Neural cell (in vitro differentiated cells): Measurements from ENCODE around the gene LCP2.

Experiments
- CTCF ChIP-seq: fragments of 450-650 bp; IDR thresholded peaks from 2 replicates; pipeline ENCODE4 v1.5.1; 2014; ENCODE audit warnings: antibody characterized with exemption, mild to moderate bottlenecking, moderate library complexity; ENCODE audit not compliant: poor library complexity, severe bottlenecking
- EP300 ChIP-seq: fragments of 450-650 bp; conservative IDR thresholded peaks from 2 replicates; pipeline ENCODE4 v1.6.1; 2014; ENCODE audit warnings: antibody characterized with exemption, mild to moderate bottlenecking, moderate library complexity; ENCODE audit not compliant: poor library complexity, severe bottlenecking
- EZH2 ChIP-seq: fragments of 200-600, 300-800 bp; shearing (Covaris generic), sonication (generic); IDR thresholded peaks from 2 replicates; pipeline ENCODE4 v1.6.1; 2014; ENCODE audit warnings: antibody characterized with exemption, low read length, borderline replicate concordance, mild to moderate bottlenecking; ENCODE audit not compliant: insufficient read depth, poor library complexity, severe bottlenecking
- MXI1 ChIP-seq: fragments of 450-650 bp; conservative IDR thresholded peaks from 2 replicates; pipeline ENCODE4 v1.6.1; 2014; ENCODE audit warnings: antibody characterized with exemption, mild to moderate bottlenecking; ENCODE audit not compliant: poor library complexity, severe bottlenecking
- RAD21 ChIP-seq: fragments of 450-650 bp; conservative IDR thresholded peaks from 2 replicates; pipeline ENCODE4 v1.6.1; 2014; ENCODE audit warnings: antibody characterized with exemption, mild to moderate bottlenecking, moderate library complexity
- SMC3 ChIP-seq: fragments of 450-650 bp; conservative IDR thresholded peaks from 2 replicates; pipeline ENCODE4 v1.6.1; 2014; ENCODE audit warnings: antibody characterized with exemption, mild to moderate bottlenecking, moderate library complexity; ENCODE audit not compliant: poor library complexity
- TAF1 ChIP-seq: IDR thresholded peaks from 2 replicates; pipeline ENCODE4 v1.6.1; 2012; ENCODE audit warnings: low read depth

GRCh38 chr5:170330568-170331054 is 33.0 kb upstream of the LCP2 start:
- no peak for TF ChIP-seq CTCF
- no peak for TF ChIP-seq SMC3
- no peak for TF ChIP-seq EP300
- TF ChIP-seq EZH2 = no peak
- no peak for TF ChIP-seq MXI1
- TF ChIP-seq TAF1 = no peak
- no peak for TF ChIP-seq RAD21
